DND-41 (cell line): ENCODE data around the gene CASQ2.

Experiments
- ATAC-seq: fragments of 200-7000 bp; cut with Tn5 transposase; 3 replicates; pipeline ENCODE4 v1.9.1; 2021; ENCODE audit warnings: low read depth; ENCODE audit not compliant: insufficient read depth
- DNase-seq: peaks from one replicate; pipeline ENCODE4 v3.0.0-alpha.2; 2020
- H2AFZ ChIP-seq: 2 replicates; pipeline ENCODE4 v1.6.0; 2012; ENCODE audit warnings: low read depth, low read length
- H3K27ac ChIP-seq: 2 replicates; pipeline ENCODE4 v1.5.1; 2012; ENCODE audit warnings: low read length, inconsistent platforms
- H3K27me3 ChIP-seq: fragments of 200-600 bp; sonication (generic); 2 replicates; pipeline ENCODE4 v1.6.0; 2012; ENCODE audit warnings: low read length, mild to moderate bottlenecking, inconsistent platforms; ENCODE audit not compliant: insufficient read depth, poor library complexity
- H3K36me3 ChIP-seq: 2 replicates; pipeline ENCODE4 v1.5.1; 2012; ENCODE audit warnings: low read length, inconsistent platforms; ENCODE audit not compliant: insufficient read depth
- H3K4me1 ChIP-seq: 2 replicates; pipeline ENCODE4 v1.5.1; 2012; ENCODE audit warnings: mild to moderate bottlenecking, low read length; ENCODE audit not compliant: insufficient read depth
- H3K4me2 ChIP-seq: 2 replicates; pipeline ENCODE4 v1.6.0; 2012; ENCODE audit warnings: mild to moderate bottlenecking, moderate library complexity, low read length, inconsistent platforms; ENCODE audit not compliant: insufficient read depth
- H3K4me3 ChIP-seq, 2 experiments: fragments of 200-600 bp in 1 of 2; shearing (Covaris generic) in 1 of 2; 2 replicates each; pipeline ENCODE4 v1.5.1; 2012 to 2016; ENCODE audit warnings: inconsistent platforms in 2 of 2, low read length in 2 of 2, mild to moderate bottlenecking in 2 of 2, low read depth in 1 of 2, moderate library complexity in 1 of 2
- H3K79me2 ChIP-seq: 2 replicates; pipeline ENCODE4 v1.6.0; 2012; ENCODE audit warnings: low read length, inconsistent platforms; ENCODE audit not compliant: insufficient read depth
- H3K9ac ChIP-seq: 2 replicates; pipeline ENCODE4 v1.6.0; 2012; ENCODE audit warnings: low read depth, mild to moderate bottlenecking, inconsistent platforms, low read length, moderate library complexity
- H3K9me3 ChIP-seq: 2 replicates; pipeline ENCODE4 v1.5.1; 2012; ENCODE audit warnings: low read length, moderate library complexity, mild to moderate bottlenecking, inconsistent platforms; ENCODE audit not compliant: insufficient read depth, severe bottlenecking
- H4K20me1 ChIP-seq: 2 replicates; pipeline ENCODE4 v1.6.0; 2012; ENCODE audit warnings: low read length; ENCODE audit not compliant: insufficient read depth
- EZH2 ChIP-seq: IDR thresholded peaks from 3 replicates; pipeline ENCODE4 v1.6.1; 2012; ENCODE audit warnings: borderline replicate concordance, low read depth, mild to moderate bottlenecking, moderate library complexity, low read length, inconsistent platforms; ENCODE audit not compliant: severe bottlenecking
- TF ChIP-seq, protein P1 (sequence below): IDR thresholded peaks from 2 replicates; pipeline ENCODE4 v1.5.1; 2012; ENCODE audit warnings: borderline replicate concordance, low read length, moderate library complexity, mild to moderate bottlenecking; ENCODE audit not compliant: poor library complexity, severe bottlenecking; ENCODE audit errors: extremely low read depth

Gene CASQ2

DNA sequence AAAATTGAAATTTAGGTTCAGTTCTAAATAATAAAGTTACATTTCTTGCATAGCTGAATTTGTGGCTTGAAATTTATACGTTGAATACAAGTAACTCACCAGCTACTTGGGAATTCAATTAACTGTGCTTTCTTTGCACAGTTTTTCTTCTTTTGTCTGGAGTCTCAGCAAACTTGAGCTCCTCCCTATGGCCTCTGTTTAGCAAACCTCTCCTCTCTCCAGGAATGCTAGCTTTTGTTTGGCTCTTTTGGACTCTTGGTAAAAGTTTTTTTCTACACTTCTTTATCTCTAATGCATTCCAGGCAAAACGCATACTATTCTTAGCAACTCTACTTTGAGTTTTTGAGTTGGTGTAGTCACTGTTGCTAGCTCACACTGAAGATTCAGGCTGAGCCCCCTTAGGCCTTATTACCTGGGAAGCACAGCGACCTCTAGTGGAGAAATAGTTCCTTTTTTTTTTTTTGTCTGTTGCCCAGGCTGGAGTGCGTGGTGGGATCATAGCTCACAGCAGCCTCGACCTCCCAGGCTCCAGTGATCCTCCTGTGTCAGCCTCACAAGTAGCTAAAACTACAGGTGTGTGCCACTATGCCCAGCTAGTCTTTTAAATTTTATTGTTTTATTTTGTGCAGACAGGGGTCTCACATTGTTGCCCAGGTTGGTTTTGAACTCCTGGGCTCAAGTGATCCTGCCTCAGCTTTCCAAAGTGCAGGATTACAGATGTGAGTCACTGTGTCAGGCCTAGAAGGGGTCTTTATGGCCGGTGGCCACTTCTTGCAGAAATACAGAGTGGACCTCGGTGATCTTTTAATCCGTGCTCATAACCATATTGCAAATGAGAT is 61.7 kb downstream of the CASQ2 start:
- Histone ChIP-seq H3K27ac (no peak overlapping the region), H2AFZ (no peak overlapping the region), H3K9ac (no peak overlapping the region), H3K4me2 (no peak overlapping the region), H3K36me3 (no peaks in the 10 kb centered on the region), H3K4me1 (peaks cover 13% of the 10 kb centered on the region), H4K20me1 (no peaks in the 10 kb centered on the region), H3K4me3 (no peak overlapping the region), H3K27me3 (no peaks in the 10 kb centered on the region), H3K9me3 (no peaks in the 10 kb centered on the region), H3K79me2 (no peaks in the 10 kb centered on the region)
- ATAC-seq = peak; percentile 47; the same call in 2 of the 3 replicates
- TF ChIP-seq EZH2 = no peak
- TF ChIP-seq, protein P1, sequence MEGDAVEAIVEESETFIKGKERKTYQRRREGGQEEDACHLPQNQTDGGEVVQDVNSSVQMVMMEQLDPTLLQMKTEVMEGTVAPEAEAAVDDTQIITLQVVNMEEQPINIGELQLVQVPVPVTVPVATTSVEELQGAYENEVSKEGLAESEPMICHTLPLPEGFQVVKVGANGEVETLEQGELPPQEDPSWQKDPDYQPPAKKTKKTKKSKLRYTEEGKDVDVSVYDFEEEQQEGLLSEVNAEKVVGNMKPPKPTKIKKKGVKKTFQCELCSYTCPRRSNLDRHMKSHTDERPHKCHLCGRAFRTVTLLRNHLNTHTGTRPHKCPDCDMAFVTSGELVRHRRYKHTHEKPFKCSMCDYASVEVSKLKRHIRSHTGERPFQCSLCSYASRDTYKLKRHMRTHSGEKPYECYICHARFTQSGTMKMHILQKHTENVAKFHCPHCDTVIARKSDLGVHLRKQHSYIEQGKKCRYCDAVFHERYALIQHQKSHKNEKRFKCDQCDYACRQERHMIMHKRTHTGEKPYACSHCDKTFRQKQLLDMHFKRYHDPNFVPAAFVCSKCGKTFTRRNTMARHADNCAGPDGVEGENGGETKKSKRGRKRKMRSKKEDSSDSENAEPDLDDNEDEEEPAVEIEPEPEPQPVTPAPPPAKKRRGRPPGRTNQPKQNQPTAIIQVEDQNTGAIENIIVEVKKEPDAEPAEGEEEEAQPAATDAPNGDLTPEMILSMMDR = peak; percentile 71
- peak; percentile 27 for DNase-seq

DNA sequence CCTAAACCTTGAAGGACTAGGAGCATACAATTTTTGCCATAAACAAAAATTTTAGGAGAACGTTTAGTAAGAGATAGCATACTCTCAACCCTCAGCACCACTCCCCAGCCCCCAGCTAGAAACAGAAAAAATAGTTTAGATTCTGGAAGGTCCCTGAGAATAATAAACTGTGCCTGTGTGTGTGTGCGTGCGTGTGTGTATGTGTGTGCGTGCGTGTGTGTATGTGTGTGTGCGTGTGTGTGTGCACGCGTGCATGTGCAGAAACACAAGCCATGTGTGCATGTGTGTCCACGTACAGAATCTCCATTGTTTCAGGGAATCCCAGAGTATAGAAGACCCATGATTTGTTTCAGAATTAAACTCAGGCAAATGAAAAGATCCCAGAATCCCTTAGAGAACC is 62.6 kb downstream of the CASQ2 start:
- Histone ChIP-seq H2AFZ (no peak overlapping the region), H3K9ac (no peak overlapping the region), H3K4me3 (no peak overlapping the region), H3K27me3 (no peaks in the 10 kb centered on the region), H4K20me1 (no peaks in the 10 kb centered on the region), H3K36me3 (no peaks in the 10 kb centered on the region), H3K4me1 (peaks cover 6% of the 10 kb centered on the region), H3K79me2 (no peaks in the 10 kb centered on the region), H3K4me2 (no peak overlapping the region), H3K9me3 (no peaks in the 10 kb centered on the region), H3K27ac (no peak overlapping the region)
- no peak for TF ChIP-seq EZH2
- TF ChIP-seq, protein P1 = no peak
- DNase-seq (no peak), ATAC-seq (no peak)

DNA sequence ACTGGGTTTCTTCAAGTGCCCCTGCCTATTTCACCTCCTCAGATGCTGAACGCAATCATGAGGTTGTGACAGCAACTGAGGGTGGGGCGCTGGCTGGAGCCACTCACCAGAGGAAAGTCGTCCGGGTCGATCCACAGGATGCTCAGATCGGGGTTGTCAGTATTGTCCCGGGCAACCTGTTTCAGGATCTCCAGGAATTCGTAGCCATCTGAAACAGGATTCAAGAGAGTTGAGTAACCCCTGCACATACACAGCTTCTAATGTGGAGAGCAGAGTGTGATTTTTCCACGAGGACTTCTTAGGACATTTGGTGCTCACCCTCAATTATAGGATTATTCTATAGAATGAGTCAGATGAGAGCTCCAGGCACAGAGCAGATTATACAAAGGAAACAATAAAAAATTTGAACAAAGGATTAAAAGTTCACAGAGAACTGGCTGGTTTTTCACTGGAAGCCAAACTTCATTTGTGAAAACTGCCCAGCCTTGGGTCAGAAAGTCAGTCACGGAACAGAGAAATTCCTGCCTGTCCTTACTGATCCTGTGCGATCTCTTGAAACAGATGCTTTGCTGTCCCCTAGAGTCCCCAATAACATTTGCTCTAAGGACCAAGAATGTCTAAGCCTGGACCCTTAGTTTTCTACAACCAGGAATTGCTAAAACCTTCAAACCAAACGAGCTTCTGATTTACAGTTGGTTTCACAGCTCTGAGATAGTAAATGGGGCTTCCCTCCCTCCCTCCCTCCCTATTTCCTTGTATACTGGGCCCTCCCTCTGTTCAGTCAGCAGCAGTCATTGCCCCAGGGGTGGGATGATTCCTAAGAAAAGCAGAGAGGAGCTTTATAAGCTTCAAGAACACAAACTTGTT is 63.2 kb downstream of the CASQ2 start:
- Histone ChIP-seq H3K4me2 (no peak overlapping the region), H3K4me3 (no peak overlapping the region), H3K9ac (no peak overlapping the region), H2AFZ (no peak overlapping the region), H3K27me3 (no peaks in the 10 kb centered on the region), H3K27ac (no peak overlapping the region), H3K79me2 (no peaks in the 10 kb centered on the region), H3K36me3 (no peaks in the 10 kb centered on the region), H3K4me1 (no peaks in the 10 kb centered on the region), H3K9me3 (no peaks in the 10 kb centered on the region), H4K20me1 (no peaks in the 10 kb centered on the region)
- no peak for DNase-seq
- no peak for ATAC-seq
- TF ChIP-seq, protein P1 = no peak
- TF ChIP-seq EZH2 = no peak
